NCI-H2196 treated with DMSO at 0.1 percent for 48 hours (cell line): ENCODE data around the gene PBX1.

Source experiments
- DNase-seq: peaks from one replicate; lab custom pipeline; 2025; ENCODE audit not compliant: unreplicated experiment; lab: John Stamatoyannopoulos, UW

The PBX1 gene

DNA sequence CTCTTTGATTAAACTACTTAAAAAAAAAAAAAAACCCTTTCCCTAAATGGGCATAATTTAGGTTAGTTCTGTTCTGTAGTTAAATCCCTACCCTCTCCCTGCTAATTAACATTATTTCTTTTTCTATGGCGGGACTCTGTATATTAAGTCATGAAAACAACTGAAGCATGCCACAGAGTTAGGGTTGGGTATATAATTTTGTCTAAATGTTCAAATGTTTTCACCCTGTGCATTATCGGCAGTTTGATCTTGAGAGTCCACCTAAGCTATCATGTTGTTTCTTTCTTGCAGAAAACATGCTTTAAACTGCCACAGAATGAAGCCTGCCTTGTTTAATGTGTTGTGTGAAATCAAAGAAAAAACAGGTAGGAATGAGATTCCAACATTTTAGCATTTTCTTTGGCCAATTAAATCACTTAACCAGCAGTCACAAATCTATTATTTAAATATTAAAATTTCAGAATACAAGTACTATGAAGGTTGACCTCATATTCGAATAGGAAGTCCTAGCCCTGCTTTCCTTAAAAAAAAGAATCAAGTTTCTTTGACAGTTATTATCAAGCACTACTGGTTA, 4.0 kb downstream of the PBX1 start:
- no peak for DNase-seq

DNA sequence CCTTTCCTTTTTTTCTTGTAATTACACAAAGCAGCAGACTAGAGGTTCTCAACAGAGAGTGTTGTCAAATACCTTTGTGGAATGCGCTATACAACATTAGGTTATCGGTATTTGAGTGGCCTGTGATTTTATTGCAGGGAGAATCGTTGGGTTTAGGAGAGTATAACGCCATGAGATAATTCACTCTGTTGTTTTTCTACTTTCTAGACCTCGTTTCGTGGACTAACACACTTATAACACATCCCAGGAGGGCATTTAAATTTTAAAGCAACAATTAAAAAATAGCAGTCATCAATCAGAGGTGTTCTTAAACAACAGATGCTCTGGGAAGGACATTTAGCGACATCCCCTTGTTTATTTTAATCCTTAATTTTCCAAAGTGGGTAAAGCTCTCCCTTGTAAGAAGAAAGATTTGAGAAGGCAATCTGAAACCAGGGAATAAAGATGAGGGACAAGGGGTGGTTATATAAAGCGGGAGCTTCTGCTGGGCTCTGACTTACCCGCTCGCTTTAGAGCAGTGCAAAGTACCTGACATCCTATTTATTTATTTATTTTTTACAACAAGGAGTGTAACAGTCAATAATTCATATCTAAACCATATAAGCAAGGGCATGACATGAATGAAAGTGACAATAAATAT, 4.9 kb downstream of the PBX1 start:
- DNase-seq, result no peak

DNA sequence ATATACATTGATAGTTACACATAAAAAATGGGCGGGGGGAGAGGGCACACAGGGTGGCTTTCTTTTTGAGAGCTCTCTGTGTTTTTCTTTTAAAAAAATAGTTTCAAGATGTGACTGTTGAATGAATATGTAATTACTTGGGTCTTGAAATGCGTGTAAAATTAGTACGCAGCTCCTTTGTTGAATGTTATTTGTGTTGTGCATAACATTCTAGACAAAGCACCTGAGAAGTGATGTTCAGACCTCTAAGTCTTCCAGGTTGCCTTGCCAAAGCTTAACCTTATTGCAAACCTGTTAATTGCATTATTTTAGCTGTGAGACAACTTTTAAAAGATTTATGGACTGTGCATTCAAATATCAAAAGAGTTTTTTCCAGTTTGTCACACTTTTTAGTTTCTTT, 5.4 kb downstream of the PBX1 start:
- no peak for DNase-seq

DNA sequence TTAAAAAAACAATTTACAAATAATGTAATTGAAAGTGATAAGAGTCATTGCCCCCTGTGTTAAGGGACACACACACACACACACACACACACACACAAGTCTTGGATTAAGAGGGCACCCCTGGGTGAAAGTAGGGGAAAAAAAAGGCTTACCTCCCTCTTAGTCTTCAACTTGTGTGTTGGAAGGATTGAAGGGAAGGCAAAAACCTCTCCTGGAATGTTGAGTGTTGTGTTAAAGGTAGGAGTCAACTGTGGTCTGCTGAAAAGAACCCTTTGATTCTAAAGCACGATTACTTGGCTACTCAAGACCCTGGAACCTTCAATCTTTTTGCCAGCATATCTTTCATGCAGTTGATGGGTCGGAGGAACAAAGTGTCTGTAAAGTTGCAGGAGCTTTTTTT, 6.4 kb downstream of the PBX1 start:
- DNase-seq, result no peak

DNA sequence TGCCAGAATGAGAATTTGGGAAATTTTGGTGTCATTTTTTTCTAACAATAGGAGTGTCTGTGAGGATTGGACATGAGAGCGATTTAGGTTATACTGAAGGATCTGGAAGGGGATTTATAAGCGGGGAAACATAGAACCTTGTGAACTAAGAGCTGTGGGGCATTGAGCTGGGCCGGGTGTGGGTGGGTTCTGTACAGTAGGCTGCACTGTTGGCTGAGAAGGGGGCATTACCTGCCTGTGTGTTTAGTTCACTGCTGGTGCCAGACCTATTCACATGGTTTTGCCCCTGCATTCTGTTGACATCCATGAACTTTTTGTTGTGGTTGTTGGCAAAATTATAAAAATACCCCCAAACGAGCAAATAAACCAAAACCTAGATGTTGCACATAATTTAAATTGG, 8.8 kb downstream of the PBX1 start:
- DNase-seq, result no peak

DNA sequence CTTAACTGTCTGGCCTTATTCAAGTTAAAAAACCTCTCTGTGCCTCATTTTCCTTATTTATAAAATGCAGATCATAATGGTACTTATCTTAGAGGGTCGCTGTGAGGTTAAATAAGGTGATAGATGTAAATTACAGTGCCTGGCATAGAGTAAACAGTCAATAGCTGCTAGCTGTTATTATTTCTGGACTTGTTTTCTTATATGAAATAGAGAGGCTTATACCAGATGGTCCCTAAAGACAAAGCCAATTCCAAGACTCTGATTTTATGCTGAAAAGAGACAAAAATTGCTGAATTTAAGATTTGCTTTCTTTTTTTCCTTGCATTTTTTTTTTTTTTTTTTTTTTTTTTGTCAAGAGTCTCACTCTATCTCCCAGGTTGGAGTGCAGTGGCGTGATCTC, 10.3 kb downstream of the PBX1 start:
- DNase-seq, result no peak

DNA sequence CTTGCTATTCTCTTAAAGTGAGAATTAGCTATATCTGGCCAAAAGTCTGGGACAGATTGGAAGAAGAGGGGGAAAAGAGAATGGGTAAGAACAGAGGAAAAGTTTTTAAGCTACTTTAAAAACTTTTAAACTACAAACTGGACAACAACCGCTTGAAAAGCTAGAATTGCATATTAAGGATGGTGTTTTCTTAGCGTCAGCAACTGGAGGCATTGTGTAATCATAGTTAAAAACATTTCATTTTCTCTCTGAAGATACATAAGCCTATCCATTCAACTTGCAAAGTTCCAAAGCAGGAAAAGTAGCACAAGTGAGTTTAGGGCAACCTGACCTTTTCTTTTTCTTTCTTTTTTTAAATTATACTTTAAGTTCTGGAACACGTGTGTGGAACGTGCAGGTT, 10.9 kb downstream of the PBX1 start:
- DNase-seq, result no peak

DNA sequence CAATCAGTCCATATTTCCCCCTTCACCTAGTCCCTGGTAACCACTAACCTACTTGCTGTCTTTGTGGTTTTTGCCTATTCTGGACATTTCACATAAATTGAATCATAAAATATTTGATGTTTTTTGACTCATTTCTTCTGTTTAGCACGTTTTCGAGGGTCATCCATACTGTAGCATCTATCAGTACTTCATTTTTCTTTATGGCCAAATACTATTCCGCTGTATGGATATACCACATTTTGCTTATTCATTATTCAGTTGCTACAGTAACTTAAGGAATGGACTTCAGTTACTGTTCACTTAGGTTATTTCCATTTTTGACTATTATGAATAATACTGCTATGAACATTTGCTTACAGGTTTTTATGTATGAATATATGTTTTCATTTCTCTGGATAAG, 12.3 kb downstream of the PBX1 start:
- no peak for DNase-seq

DNA sequence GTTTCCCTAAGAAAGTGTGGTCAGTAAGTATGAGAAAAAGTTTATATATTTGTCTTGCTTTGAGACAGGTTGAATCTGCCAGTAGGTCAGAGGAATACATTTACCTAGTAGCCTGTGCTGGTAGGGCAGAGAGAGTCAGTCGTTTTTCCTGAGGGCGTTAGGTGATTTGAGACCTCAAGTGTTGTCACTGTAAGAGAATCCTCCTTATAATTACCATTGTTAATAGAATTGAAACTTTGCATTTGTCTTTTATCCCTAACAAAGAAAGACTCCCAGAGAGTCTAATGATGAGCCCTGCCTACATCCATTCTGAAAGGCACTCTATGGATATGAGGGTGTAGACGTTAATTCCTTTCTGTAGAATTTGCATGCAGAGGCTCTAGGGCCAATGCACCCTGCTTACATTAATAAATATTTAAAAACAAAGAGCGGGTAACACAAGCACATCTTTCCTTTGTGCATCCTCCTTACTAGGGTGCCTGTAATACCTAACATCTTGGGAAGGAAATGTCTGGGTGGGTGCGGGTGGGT, 16.4 kb downstream of the PBX1 start:
- no peak for DNase-seq

DNA sequence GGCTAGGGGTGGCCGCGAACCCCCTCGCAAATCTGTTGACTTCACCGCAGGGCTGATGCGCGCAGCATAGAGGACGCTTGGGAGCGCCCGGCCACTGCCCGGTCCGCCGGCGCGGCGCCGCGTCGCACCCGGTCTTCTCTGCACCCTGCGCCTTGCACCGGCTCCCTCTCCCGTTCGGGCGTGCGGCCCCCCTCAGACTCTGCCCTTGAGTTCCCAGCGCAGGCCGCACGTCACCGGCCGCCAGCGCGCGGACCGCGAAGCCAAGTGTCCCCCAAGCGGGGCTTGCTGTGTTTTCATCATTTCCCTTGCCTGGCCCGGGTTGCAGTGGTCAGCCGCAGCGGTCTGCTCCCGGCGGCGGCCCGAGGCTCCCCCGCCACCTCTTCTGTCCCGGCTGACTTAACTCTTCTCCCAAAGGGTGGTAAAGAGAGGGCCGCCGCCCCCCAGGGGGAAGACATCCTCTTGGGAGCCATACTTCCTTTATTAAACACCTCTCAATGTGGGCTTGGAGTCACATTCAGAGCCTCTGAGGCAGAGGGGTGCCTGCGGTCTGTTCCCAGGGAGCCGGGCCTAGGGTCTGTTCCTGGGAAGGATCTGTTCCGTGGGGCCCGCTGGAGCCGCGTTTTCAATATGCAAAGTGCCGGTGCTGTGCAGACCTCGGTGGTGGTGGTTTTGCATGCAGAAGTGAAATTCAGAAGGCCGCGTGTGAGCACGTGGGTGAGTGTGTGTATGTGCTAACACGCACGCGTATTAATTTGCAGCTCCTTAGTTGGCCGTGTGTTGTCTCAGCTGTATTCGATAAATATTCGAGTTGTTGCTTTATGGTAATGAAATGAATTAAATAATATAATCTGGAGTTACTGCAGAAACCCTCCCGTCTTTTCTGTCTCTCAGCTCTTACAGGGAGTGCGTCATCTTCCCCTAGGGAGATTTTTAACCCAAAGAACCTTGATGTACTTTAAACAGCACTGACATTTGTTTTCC, 17.6 kb downstream of the PBX1 start:
- DNase-seq, result no peak

DNA sequence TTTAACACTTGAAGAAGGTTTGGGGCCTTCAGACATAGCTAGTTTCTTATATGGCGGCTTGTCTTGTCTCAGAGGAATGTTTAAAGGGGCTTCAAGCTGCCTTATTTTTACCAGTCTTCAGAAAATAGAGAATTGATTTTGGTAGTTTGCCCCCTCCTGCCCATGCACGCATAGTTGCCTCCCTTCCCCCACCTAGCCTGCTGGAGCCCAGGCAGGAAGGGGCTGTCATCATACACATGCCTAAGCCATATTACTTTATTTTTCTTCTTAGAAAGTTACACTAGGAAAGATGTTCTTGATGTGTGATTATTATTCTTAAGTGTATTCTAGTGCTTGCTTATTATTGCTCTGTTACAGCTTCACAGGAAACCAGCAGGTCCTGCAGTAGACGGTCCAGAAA, 18.3 kb downstream of the PBX1 start:
- no peak for DNase-seq

DNA sequence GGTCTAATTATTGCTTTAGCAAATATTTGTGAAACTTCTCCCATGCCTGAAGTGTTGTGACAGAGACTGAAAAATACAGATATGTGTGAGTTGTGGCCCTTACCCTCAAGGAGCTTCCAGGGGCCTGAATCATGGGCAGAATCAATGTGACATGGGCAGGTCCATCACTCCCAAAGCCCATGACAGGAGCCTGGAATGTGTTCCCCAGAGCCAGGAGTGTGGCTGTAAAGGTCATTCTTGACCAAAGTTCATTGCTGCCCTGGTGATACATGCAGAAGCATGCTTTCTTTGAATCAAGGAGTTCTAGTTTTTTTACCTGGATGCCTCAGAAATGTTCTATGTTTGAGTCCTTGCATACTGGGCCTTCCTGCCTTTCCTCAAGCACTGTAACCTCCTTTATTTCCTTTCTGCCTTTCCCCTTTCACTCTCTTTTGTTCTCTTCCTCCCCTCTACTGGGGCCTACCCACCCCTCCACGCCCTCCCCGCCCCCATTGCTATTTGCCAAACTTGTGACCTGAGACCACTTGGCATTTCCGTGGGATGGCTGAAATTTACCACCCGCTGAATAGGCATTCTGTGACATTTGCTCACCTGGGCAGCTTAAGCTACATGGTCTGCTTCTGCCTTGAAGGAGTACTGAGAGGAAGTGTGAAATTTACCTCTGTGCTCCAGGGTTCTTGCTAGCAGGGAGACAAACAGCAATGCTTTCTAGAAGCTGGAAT, 19.7 kb downstream of the PBX1 start:
- no peak for DNase-seq

DNA sequence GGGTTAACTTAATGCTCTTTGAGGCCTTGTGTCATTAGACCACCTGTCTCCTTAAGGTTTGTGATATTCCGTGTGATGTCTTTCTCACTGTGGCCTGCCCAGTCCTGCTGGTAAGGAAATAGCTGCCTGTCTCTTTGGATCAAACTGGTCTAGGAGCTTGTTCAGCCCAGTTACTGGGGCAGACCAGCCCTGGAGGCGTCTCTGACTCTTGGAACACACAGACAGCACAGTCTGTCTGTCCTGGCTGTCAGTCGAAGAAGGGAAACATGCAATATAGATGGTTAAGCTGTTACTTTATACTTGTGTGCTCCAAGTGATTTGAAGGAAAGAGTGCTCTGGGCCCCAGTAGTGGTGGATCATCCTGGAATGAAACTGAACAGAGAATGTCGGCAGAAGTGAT, 20.4 kb downstream of the PBX1 start:
- no peak for DNase-seq

DNA sequence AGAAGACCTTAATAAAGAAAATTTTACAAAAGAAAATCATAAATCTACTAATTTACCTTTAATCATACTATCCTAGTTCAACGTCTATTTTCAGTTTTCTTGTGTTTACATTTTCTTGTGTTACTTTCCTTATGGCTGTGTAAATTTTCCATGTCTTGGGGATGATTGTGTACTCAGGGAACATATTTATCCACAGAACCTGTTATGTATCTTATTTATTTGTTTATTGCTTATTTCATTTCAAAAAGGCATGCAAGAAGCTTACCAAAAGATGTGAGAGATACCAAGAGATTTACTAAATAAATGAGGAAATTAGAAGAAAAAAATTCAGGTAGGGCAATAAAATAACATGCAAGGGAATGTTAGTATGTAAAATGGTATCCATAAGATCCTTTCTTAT, 22.8 kb downstream of the PBX1 start:
- no peak for DNase-seq

DNA sequence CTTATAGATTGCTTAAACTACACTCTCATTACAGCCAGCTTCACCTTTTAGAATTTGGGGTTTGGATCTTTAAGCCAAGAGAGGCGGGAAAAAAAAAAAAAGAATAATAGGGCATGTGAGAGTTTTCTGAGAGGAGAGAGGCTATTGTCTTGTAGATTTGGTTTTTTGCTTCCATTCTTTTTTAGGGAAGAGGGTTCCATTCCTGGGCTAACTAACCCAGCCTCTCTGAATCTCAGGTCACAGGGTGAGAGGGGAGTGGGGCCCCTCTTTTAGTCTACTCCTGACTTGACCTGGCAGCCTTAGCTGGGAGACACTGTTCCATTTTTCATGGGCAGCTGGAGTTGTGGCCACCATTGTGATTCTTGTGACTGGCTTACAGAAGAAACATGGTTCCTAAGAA, 24.2 kb downstream of the PBX1 start:
- no peak for DNase-seq

DNA sequence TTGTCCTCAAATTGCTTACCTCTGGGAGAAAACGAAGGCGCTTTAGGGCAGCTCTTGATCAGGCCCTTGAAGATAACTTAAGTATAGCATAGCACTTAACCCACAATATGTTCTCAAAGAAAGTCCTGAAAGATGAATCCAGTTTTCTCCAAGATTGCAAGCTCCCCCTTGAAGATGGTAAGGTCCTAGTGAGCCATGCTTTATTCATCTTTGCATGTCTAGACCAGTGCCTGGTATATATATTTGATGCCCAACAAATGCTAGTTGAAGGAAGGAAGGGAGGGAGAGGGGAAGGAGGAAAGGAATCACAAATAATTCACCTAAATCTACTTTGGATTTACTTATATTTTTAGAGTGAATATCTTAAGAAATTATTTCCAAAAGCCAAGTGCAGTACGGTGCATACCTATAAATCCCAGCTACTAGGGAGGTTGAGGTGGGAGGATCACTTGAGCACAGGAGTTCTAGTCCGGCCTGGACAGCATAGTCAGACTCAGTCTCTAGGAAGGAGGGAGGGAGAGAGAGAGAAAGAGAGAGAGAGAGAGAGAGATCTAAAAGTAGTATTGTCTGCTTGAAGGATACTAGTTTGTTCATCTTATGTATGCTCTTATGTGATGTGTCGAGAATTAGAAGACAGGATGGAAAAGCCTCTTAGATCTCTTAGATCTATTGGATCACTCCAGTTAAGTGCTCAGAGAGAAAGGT, 25.0 kb downstream of the PBX1 start:
- no peak for DNase-seq

DNA sequence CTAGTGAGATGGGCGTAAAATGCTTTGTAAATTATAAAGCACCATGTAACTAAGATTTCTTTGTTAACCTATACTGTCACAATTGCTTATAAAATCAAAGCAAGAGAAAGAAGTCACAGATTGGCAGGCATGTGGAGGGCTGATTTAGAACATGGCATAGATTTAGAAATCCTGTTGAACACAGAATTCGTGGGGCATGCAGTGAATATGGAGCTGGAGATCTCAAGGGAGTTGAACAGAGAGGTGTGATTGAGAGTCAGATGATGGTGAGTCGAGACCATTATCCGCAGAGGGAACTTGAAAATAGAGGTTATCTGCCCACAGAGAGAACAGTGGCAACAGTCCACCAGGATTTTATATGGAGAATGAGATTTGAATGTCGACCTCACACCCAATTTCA, 27.6 kb downstream of the PBX1 start:
- no peak for DNase-seq

DNA sequence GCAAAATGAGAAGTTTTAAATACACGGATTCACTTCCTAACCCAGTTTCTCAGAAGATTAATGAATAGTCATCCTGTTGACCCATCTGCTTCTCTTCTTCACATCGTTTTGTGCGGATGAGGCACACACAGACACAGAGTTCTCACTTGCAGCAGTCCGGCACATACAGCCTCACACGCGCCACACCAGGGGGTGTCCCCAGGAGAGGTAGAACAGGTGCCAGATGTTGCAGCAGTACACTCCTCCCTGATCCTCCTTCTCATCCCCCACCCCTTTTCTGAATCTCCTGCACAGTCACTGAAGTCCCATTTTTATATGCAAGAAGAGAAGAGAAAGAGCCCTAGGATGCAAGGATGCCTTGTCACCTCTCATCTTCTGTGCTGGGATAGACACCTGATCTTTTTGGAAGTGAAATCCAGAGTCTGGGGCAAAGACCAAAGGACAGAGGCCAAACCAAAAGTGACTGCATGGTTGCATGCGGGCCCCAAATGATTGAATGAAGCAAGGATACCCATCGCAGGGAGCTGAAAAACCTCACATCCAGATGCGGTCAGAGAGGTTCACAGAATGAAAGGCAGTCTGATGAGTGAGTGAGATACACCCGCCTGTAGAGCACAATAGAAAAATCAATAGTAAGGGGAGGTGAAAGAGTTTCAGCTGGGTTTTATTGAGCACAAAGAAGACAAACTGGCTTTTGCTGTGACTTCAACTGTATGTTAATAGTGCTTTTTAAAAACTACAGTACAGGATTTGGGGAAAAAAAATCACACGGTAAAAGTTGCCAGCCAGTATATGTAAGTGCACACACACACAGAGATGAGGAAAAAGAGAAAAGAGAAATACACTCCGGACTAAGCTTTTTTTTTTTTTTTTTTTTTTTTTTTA, 28.9 kb downstream of the PBX1 start:
- no peak for DNase-seq

DNA sequence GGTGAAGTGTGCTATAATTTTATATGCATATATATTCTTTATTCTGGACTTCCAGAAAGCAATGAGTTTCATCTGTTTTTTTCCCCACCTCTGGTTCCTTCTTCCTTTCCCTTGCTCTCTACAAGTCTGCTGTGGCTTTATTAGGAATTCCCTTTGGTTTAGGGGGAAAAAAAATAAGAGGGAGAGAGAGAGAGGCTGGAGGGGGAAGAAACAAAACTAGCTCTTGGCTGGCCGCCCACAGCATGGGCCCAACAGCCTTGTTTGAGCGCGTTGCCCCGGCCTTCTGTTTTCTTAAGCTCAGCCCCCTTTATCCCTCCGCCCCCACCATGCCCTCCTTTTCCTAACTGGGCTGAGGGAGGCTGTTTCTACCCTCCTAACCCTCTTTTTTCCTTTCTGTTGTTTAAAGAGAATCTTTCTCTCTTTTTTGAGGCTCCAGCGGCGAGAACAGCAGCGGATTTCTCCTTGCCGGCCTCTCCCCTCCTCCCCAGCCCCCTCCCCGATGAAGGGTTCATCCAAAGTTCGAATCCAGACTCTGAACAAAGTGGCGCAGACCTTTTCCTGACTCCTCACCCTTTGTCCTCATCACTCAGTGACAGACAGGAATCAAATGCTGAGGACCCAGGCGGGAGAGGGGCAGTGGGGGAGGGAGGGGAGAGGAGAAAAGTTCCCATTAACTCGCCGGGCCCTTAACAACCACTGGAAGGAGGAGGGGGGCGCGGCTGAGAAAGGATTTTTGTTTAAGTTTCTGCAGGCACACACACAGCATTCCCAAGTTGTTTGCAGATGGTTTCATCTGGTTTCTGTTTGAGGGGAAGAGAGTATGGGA, 29.7 kb downstream of the PBX1 start:
- DNase-seq, result no peak
